HEK293 (cell line): ENCODE data around the gene PP2D1.
A peak's percentile ranks its signal among the peaks of the same experiment; 100 is the strongest.

Source experiments
- CTCF ChIA-PET: fragments of 350-600 bp; formaldehyde crosslinking; extraction: SDS; loops from one replicate; lab custom pipeline; 2021; ENCODE audit warnings: antibody characterized with exemption; lab: Yijun Ruan, JAX
- POLR2A ChIA-PET: fragments of 300-600 bp; formaldehyde crosslinking; extraction: SDS; loops from one replicate; lab custom pipeline; 2020; ENCODE audit warnings: antibody characterized with exemption, inconsistent platforms; lab: Yijun Ruan, JAX
- H3K27ac ChIP-seq: fragments of 200-500 bp; sonication (Bioruptor generic); 2 replicates; pipeline ENCODE4 v1.5.1; 2014; ENCODE audit warnings: low read depth, low read length, control low read depth, inconsistent platforms; ENCODE audit errors: extremely low read depth
- H3K36me3 ChIP-seq, 2 experiments: fragments of 200-500 bp in 1 of 2; sonication (Bioruptor generic) in 1 of 2; 1 replicate in 1 of 2; 2 replicates in 1 of 2; pipeline ENCODE4 v1.5.1; 2014 to 2017; ENCODE audit warnings: inconsistent platforms in 2 of 2, low read length in 2 of 2; ENCODE audit not compliant: control insufficient read depth in 2 of 2, insufficient read depth in 1 of 2
- H3K4me1 ChIP-seq: fragments of 200-500 bp; sonication (Bioruptor generic); 2 replicates; pipeline ENCODE4 v1.5.1; 2014; ENCODE audit warnings: mild to moderate bottlenecking, low read length, inconsistent platforms; ENCODE audit not compliant: control insufficient read depth, insufficient read depth
- H3K4me3 ChIP-seq: 2 replicates; pipeline ENCODE4 v1.5.1; 2011; ENCODE audit warnings: low read depth, mild to moderate bottlenecking, control low read depth, low read length, moderate library complexity
- H3K9me3 ChIP-seq: fragments of 200-500 bp; sonication (Bioruptor generic); 2 replicates; pipeline ENCODE4 v1.5.1; 2014; ENCODE audit warnings: low read depth, low read length, inconsistent platforms; ENCODE audit not compliant: control insufficient read depth, insufficient read depth
- KLF17 ChIP-seq: fragments of 450-650 bp; formaldehyde crosslinking; IDR thresholded peaks from 2 replicates; pipeline ENCODE4 v1.5.1; 2016; ENCODE audit warnings: missing biosample characterization, missing genetic modification characterization
- OVOL3 ChIP-seq: fragments of 450-650 bp; formaldehyde crosslinking; IDR thresholded peaks from 2 replicates; pipeline ENCODE4 v1.5.1; 2016; ENCODE audit warnings: missing biosample characterization, missing genetic modification characterization
- PRDM1 ChIP-seq: fragments of 450-650 bp; formaldehyde crosslinking; IDR thresholded peaks from 2 replicates; pipeline ENCODE4; 2016; ENCODE audit warnings: missing biosample characterization, missing genetic modification characterization
- REST ChIP-seq: fragments of 450-650 bp; formaldehyde crosslinking; IDR thresholded peaks from 2 replicates; pipeline ENCODE4 v1.5.1; 2016; ENCODE audit warnings: missing biosample characterization, missing genetic modification characterization
- SCRT1 ChIP-seq: fragments of 450-650 bp; formaldehyde crosslinking; IDR thresholded peaks from 2 replicates; pipeline ENCODE4 v1.5.1; 2016; ENCODE audit warnings: missing biosample characterization, missing genetic modification characterization, borderline replicate concordance
- SP2 ChIP-seq: fragments of 450-650 bp; formaldehyde crosslinking; IDR thresholded peaks from 2 replicates; pipeline ENCODE4 v1.5.1; 2016; ENCODE audit warnings: missing biosample characterization, missing genetic modification characterization
- SP3 ChIP-seq: fragments of 450-650 bp; formaldehyde crosslinking; IDR thresholded peaks from 2 replicates; pipeline ENCODE4 v1.5.1; 2016; ENCODE audit warnings: missing biosample characterization, missing genetic modification characterization
- TCF7L2 ChIP-seq: IDR thresholded peaks from 2 replicates; pipeline ENCODE4 v1.6.1; 2011; ENCODE audit warnings: low read depth, mild to moderate bottlenecking, inconsistent platforms, low read length, moderate library complexity, borderline replicate concordance
- WT1 ChIP-seq: fragments of 450-650 bp; formaldehyde crosslinking; IDR thresholded peaks from 2 replicates; pipeline ENCODE4 v1.5.1; 2016; ENCODE audit warnings: missing biosample characterization, missing genetic modification characterization
- ZBTB26 ChIP-seq: fragments of 450-650 bp; formaldehyde crosslinking; optimal IDR thresholded peaks from 2 replicates; pipeline ENCODE3; 2016; ENCODE audit warnings: missing biosample characterization, mild to moderate bottlenecking, missing genetic modification characterization
- ZNF146 ChIP-seq: fragments of 450-650 bp; formaldehyde crosslinking; IDR thresholded peaks from 2 replicates; pipeline ENCODE4 v1.5.1; 2016; ENCODE audit warnings: missing biosample characterization, missing genetic modification characterization
- ZNF2 ChIP-seq: fragments of 450-650 bp; formaldehyde crosslinking; IDR thresholded peaks from 2 replicates; pipeline ENCODE4 v1.5.1; 2016; ENCODE audit warnings: missing biosample characterization, missing genetic modification characterization
- ZNF48 ChIP-seq: fragments of 450-650 bp; formaldehyde crosslinking; IDR thresholded peaks from 2 replicates; pipeline ENCODE4 v1.5.1; 2016; ENCODE audit warnings: missing biosample characterization, missing genetic modification characterization
- ZNF529 ChIP-seq: fragments of 450-650 bp; formaldehyde crosslinking; IDR thresholded peaks from 2 replicates; pipeline ENCODE4 v1.5.1; 2017; ENCODE audit warnings: missing genetic modification characterization, missing biosample characterization; ENCODE audit not compliant: insufficient replicate concordance
- ZNF561 ChIP-seq: fragments of 450-650 bp; IDR thresholded peaks from 2 replicates; pipeline ENCODE4 v1.5.1; 2018; ENCODE audit warnings: missing biosample characterization, missing genetic modification characterization, borderline replicate concordance
- ZNF580 ChIP-seq: fragments of 450-650 bp; formaldehyde crosslinking; IDR thresholded peaks from 2 replicates; pipeline ENCODE4 v1.5.1; 2016; ENCODE audit warnings: missing biosample characterization, missing genetic modification characterization
- ZSCAN4 ChIP-seq: fragments of 450-650 bp; formaldehyde crosslinking; IDR thresholded peaks from 2 replicates; pipeline ENCODE4 v1.5.1; 2017; ENCODE audit warnings: missing biosample characterization, missing genetic modification characterization
- ZSCAN5A ChIP-seq: fragments of 450-650 bp; formaldehyde crosslinking; IDR thresholded peaks from 2 replicates; pipeline ENCODE4 v1.5.1; 2016; ENCODE audit warnings: missing biosample characterization, missing genetic modification characterization

Gene PP2D1

GRCh38 chr3:20039765-20040547, 27.9 kb upstream of the PP2D1 start, which contains the start of gene KAT2B (continued):
- TF ChIP-seq ZNF2 (tag by site-specific recombination) (peak; percentile 72), SCRT1 (no peak), ZNF48 (tag by site-specific recombination) (no peak), ZBTB26 (tag by site-specific recombination) (peak; percentile 50), ZNF580 (0 out of 2 replicates have a peak, but pooled peaks have one; percentile 42), ZNF146 (0 out of 2 replicates have a peak, but pooled peaks have one; percentile 6), SP2 (tag by site-specific recombination) (peak; percentile 55), ZNF529 (tag by site-specific recombination) (no peak), REST (tag by site-specific recombination) (no peak), OVOL3 (tag by site-specific recombination) (no peak), ZSCAN5A (no peak), TCF7L2 (no peak), ZNF561 (peak; percentile 80; the same call in 1 of the 2 replicates), ZSCAN4 (tag by site-specific recombination) (no peak), SP3 (peak; percentile 67), WT1 (peak; percentile 50)

- H3K4me1 ChIP-seq = peaks cover 19% of the 10 kb centered on the region
- H3K9me3 ChIP-seq = no peaks in the 10 kb centered on the region
- POLR2A ChIA-PET = no interaction called here
- peak overlapping the region; percentile 99 for H3K27ac ChIP-seq
- TF ChIP-seq KLF17 (tag by site-specific recombination) (no peak), PRDM1 (tag by site-specific recombination) (peak; percentile 31; the same call in 1 of the 2 replicates)
- H3K4me3 ChIP-seq = peak overlapping the region; percentile 76
- CTCF ChIA-PET = no interaction called here
- H3K36me3 ChIP-seq = no peaks in the 10 kb centered on the region
Observed at GRCh38 chr3:20039466-20039764, 27.4 kb upstream of the PP2D1 start.
